GM18951 (cell line): ENCODE measurements around the gene TMEM255B.
"Not testable (repeated sequence)": the region's sequence is repeated elsewhere in the genome, so short reads cannot be mapped to it uniquely, and the experiment has no call there.

Experiments used
- POLR2A ChIP-seq: IDR thresholded peaks from 4 replicates; pipeline ENCODE4 v1.6.1; 2011; ENCODE audit warnings: mild to moderate bottlenecking; ENCODE audit not compliant: insufficient read length, insufficient read depth; ENCODE audit errors: extremely low read depth
- in situ Hi-C: fragments of 300-500 bp; cut with MboI; formaldehyde crosslinking; loops from one replicate; pipeline ENCODE4 v1.12.0; 2022; ENCODE audit warnings: low sequenced_read_pairs, mixed read lengths, inconsistent platforms; ENCODE audit not compliant: unreplicated experiment

The TMEM255B gene

GRCh38 chr13:113758651-113759524 lies at the start of gene TMEM255B:
Gene TMEM255B, plus strand, starts transcription at chr13:113759226. Its CDS starts 44 bp downstream, at chr13:113759270.
- in situ Hi-C loops: no loop called here
- no peak for TF ChIP-seq POLR2A

- in situ Hi-C loops: no loop called here
Observed at GRCh38 chr13:113722921-113723320, 36.1 kb upstream of the TMEM255B start.

GRCh38 chr13:113723410-113724015 lies 35.5 kb upstream of the TMEM255B start:
- in situ Hi-C loops: no loop called here
- TF ChIP-seq POLR2A: no peak

More at GRCh38 chr13:113722921-113723320, 36.1 kb upstream of the TMEM255B start:
- TF ChIP-seq POLR2A: no peak

- in situ Hi-C loops: no loop called here
- TF ChIP-seq POLR2A: no peak
Observed at GRCh38 chr13:113724016-113724758, 34.8 kb upstream of the TMEM255B start.

- in situ Hi-C loops: no loop called here
- no peak for TF ChIP-seq POLR2A
Observed at GRCh38 chr13:113724780-113725315, 34.2 kb upstream of the TMEM255B start.

- in situ Hi-C loops: not testable (repeated sequence)
Observed at GRCh38 chr13:113725329-113726105, 33.5 kb upstream of the TMEM255B start.

GRCh38 chr13:113726106-113726821 lies 32.8 kb upstream of the TMEM255B start:
- in situ Hi-C loops: not testable (repeated sequence)

GRCh38 chr13:113726961-113727411 lies 32.0 kb upstream of the TMEM255B start:
- TF ChIP-seq POLR2A: no peak
- in situ Hi-C loops: no loop called here

GRCh38 chr13:113728571-113729054 lies 30.4 kb upstream of the TMEM255B start:
- TF ChIP-seq POLR2A: no peak
- in situ Hi-C loops: no loop called here

- no peak for TF ChIP-seq POLR2A
- in situ Hi-C loops: loop anchor here (5.0 kb wide), 1 partner anchor 67 kb away; no protein-coding TSS in a partner anchor
Observed at GRCh38 chr13:113729187-113730019, 29.6 kb upstream of the TMEM255B start.

GRCh38 chr13:113730258-113730691 lies 28.8 kb upstream of the TMEM255B start:
- in situ Hi-C loops: loop anchor here (5.0 kb wide), 1 partner anchor 68 kb away; no protein-coding TSS in a partner anchor
- TF ChIP-seq POLR2A: no peak
